A549 (cell line): ENCODE data around the gene RBKS.

ENCODE experiments used
- CEBPB ChIP-seq, 2 experiments: fragments of >200 bp in 1 of 2; sonication (Bioruptor Twin) in 1 of 2; formaldehyde crosslinking in 1 of 2; IDR thresholded peaks; 2 replicates each; pipeline ENCODE4 v1.6.1; 2012 to 2016
- KDM5A ChIP-seq: fragments of 200-600 bp; sonication (generic); IDR thresholded peaks from 2 replicates; pipeline ENCODE4 v1.6.1; 2016; ENCODE audit warnings: antibody characterized with exemption, mild to moderate bottlenecking
- MAFK ChIP-seq: fragments of 450-650 bp; IDR thresholded peaks from 2 replicates; pipeline ENCODE4 v1.6.1; 2014; ENCODE audit not compliant: partially characterized antibody
- POLR2A ChIP-seq: IDR thresholded peaks from 2 replicates; pipeline ENCODE4 v1.6.1; 2012; ENCODE audit warnings: mild to moderate bottlenecking, low read length
- TF ChIP-seq, protein P1 (sequence below): fragments of >200 bp; sonication (Bioruptor Twin); formaldehyde crosslinking; IDR thresholded peaks from 3 replicates; pipeline ENCODE4 v1.5.1; 2016
- TF ChIP-seq, protein P2 (sequence below): fragments of 450-650 bp; IDR thresholded peaks from 2 replicates; pipeline ENCODE4 v1.6.1; 2014; ENCODE audit warnings: antibody characterized with exemption
- TF ChIP-seq, protein P3 (sequence below): fragments of 200-600 bp; sonication (generic); IDR thresholded peaks from 2 replicates; pipeline ENCODE4 v1.6.1; 2016; ENCODE audit warnings: antibody characterized with exemption, mild to moderate bottlenecking, moderate library complexity

DNA sequence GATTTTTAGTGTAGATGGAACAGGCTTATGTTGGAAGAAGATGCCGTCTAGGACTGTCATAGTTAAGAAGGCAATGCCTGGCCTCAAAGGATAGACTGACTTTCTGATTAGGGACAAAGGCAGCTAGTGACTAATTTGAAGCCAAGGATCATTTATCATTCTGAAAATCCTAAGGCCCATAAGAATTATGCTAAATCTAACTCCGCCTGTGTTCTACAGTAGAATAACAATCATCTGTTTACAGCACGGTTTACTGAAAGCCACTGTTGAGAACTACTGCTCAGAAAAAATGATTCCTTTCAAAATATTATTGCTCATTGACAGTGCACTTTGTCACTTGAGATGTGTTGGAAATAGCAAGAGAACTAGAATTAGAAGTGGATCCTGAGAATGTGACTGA lies 44.8 kb upstream of the RBKS start:
- TF ChIP-seq, protein P1, sequence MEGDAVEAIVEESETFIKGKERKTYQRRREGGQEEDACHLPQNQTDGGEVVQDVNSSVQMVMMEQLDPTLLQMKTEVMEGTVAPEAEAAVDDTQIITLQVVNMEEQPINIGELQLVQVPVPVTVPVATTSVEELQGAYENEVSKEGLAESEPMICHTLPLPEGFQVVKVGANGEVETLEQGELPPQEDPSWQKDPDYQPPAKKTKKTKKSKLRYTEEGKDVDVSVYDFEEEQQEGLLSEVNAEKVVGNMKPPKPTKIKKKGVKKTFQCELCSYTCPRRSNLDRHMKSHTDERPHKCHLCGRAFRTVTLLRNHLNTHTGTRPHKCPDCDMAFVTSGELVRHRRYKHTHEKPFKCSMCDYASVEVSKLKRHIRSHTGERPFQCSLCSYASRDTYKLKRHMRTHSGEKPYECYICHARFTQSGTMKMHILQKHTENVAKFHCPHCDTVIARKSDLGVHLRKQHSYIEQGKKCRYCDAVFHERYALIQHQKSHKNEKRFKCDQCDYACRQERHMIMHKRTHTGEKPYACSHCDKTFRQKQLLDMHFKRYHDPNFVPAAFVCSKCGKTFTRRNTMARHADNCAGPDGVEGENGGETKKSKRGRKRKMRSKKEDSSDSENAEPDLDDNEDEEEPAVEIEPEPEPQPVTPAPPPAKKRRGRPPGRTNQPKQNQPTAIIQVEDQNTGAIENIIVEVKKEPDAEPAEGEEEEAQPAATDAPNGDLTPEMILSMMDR: no peak
- TF ChIP-seq POLR2A (no peak), MAFK (no peak), KDM5A (no peak), CEBPB (IDR thresholded peaks at IDR 0.05) (no peak)
- TF ChIP-seq, protein P2, sequence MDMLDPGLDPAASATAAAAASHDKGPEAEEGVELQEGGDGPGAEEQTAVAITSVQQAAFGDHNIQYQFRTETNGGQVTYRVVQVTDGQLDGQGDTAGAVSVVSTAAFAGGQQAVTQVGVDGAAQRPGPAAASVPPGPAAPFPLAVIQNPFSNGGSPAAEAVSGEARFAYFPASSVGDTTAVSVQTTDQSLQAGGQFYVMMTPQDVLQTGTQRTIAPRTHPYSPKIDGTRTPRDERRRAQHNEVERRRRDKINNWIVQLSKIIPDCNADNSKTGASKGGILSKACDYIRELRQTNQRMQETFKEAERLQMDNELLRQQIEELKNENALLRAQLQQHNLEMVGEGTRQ: no peak
- TF ChIP-seq, protein P3, sequence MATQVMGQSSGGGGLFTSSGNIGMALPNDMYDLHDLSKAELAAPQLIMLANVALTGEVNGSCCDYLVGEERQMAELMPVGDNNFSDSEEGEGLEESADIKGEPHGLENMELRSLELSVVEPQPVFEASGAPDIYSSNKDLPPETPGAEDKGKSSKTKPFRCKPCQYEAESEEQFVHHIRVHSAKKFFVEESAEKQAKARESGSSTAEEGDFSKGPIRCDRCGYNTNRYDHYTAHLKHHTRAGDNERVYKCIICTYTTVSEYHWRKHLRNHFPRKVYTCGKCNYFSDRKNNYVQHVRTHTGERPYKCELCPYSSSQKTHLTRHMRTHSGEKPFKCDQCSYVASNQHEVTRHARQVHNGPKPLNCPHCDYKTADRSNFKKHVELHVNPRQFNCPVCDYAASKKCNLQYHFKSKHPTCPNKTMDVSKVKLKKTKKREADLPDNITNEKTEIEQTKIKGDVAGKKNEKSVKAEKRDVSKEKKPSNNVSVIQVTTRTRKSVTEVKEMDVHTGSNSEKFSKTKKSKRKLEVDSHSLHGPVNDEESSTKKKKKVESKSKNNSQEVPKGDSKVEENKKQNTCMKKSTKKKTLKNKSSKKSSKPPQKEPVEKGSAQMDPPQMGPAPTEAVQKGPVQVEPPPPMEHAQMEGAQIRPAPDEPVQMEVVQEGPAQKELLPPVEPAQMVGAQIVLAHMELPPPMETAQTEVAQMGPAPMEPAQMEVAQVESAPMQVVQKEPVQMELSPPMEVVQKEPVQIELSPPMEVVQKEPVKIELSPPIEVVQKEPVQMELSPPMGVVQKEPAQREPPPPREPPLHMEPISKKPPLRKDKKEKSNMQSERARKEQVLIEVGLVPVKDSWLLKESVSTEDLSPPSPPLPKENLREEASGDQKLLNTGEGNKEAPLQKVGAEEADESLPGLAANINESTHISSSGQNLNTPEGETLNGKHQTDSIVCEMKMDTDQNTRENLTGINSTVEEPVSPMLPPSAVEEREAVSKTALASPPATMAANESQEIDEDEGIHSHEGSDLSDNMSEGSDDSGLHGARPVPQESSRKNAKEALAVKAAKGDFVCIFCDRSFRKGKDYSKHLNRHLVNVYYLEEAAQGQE: no peak
